HepG2 (cell line): ENCODE measurements around the gene PEPD. TPM values are rescaled to one million over a fixed set of nuclear protein-coding genes. Genes with fewer than 3 reads are reported as not detected.

Experiments used
- ATAC-seq: fragments of 200-7000 bp; cut with Tn5 transposase; 3 replicates; pipeline ENCODE4 v1.9.1; 2020; ENCODE audit warnings: mild to moderate bottlenecking, moderate library complexity
- BruUV-seq: library from RNA; stranded (reverse); fragments of 400-500 nt; replicated peaks from 2 replicates; lab custom pipeline; 2021; lab: Mats Ljungman, UMichigan
- CTCF ChIA-PET: fragments of 300-600 bp; formaldehyde crosslinking; extraction: SDS; loops from one replicate; lab custom pipeline; 2021; ENCODE audit warnings: low total read pairs, inconsistent platforms, low intra/inter-chr PET ratio; lab: Yijun Ruan, JAX
- POLR2A ChIA-PET: fragments of 350-600 bp; sonication (Branson Sonifier 250); formaldehyde crosslinking; loops from one replicate; lab custom pipeline; 2020; ENCODE audit warnings: antibody characterized with exemption, inconsistent platforms; lab: Yijun Ruan, JAX
- DNase-seq: peaks from one replicate; pipeline ENCODE4 v3.0.0-alpha.2; 2015; ENCODE audit warnings: low spot score
- FAIRE-seq: peaks from 3 replicates; lab custom pipeline; 2011; peaks lifted over from hg19 to GRCh38; lab: Jason Lieb, UNC
- H2AFZ ChIP-seq: one replicate; pipeline ENCODE4 v1.6.1; 2011; ENCODE audit warnings: low read length, inconsistent platforms
- H3K27ac ChIP-seq: fragments of 300-600 bp; 3 replicates; pipeline ENCODE4 v1.8.0; 2011; ENCODE audit warnings: mixed run types, mild to moderate bottlenecking, mixed read lengths, low read length, inconsistent platforms; ENCODE audit not compliant: insufficient read depth; ENCODE audit errors: extremely low read length
- H3K27me3 ChIP-seq, 2 experiments: fragments of 200-600 bp in 1 of 2; 2 replicates in 1 of 2; 3 replicates in 1 of 2; pipeline versions ENCODE4 v1.6.0 to v1.8.0; 2011; ENCODE audit warnings: low read length in 2 of 2, mild to moderate bottlenecking in 2 of 2, moderate library complexity in 2 of 2, inconsistent platforms in 1 of 2; ENCODE audit not compliant: insufficient read depth in 2 of 2, control insufficient read depth in 1 of 2
- H3K36me3 ChIP-seq, 2 experiments: fragments of 200-600 bp in 1 of 2; replicated peaks in 1 of 2; 2 replicates in 1 of 2; 3 replicates in 1 of 2; pipeline versions ENCODE4 v1.5.1 to v1.8.0; 2011; ENCODE audit warnings: low read length in 2 of 2, inconsistent platforms in 1 of 2; ENCODE audit not compliant: insufficient read depth in 2 of 2, control insufficient read depth in 1 of 2
- H3K4me1 ChIP-seq: 2 replicates; pipeline ENCODE4 v1.5.1; 2012; ENCODE audit warnings: low read length, inconsistent platforms; ENCODE audit not compliant: insufficient read depth
- H3K4me2 ChIP-seq: 2 replicates; pipeline ENCODE4 v1.6.0; 2011; ENCODE audit warnings: low read depth, low read length, inconsistent platforms
- H3K4me3 ChIP-seq, 3 experiments: fragments of 200-600 bp in 1 of 3; sonication (generic), shearing (Covaris generic) in 1 of 3; replicated peaks in 1 of 3; 2 replicates each; pipeline ENCODE4 v1.5.1; 2011 to 2016; ENCODE audit warnings: low read length in 3 of 3, inconsistent platforms in 2 of 3, low read depth in 2 of 3, mild to moderate bottlenecking in 2 of 3, control low read depth in 1 of 3, mixed read lengths in 1 of 3; ENCODE audit not compliant: insufficient read depth in 1 of 3
- H3K79me2 ChIP-seq: one replicate; pipeline ENCODE4 v1.6.1; 2011; ENCODE audit warnings: low read length, inconsistent platforms; ENCODE audit not compliant: insufficient read depth
- H3K9ac ChIP-seq: 2 replicates; pipeline ENCODE4 v1.6.0; 2011; ENCODE audit warnings: mild to moderate bottlenecking, low read depth, low read length, inconsistent platforms; ENCODE audit not compliant: insufficient read depth
- H3K9me3 ChIP-seq: 2 replicates; pipeline ENCODE4 v1.5.1; 2012; ENCODE audit warnings: mild to moderate bottlenecking, low read length
- H4K20me1 ChIP-seq: 2 replicates; pipeline ENCODE4 v1.6.0; 2011; ENCODE audit warnings: inconsistent platforms, mild to moderate bottlenecking, low read length, moderate library complexity; ENCODE audit not compliant: insufficient read depth
- CEBPB ChIP-seq: IDR thresholded peaks from 2 replicates; pipeline ENCODE4 v1.6.1; 2011; ENCODE audit warnings: low read depth, low read length, improper control_type of control experiment, borderline replicate concordance
- CREB1 ChIP-seq, 2 experiments: fragments of 450-650 bp in 1 of 2; IDR thresholded peaks; 2 replicates each; pipeline ENCODE4 v1.6.1; 2016 to 2017; ENCODE audit warnings: control low read depth in 1 of 2, mild to moderate bottlenecking in 1 of 2, missing compliant biosample characterization in 1 of 2, missing genetic modification characterization in 1 of 2
- JUN ChIP-seq: sonication (generic); formaldehyde crosslinking; IDR thresholded peaks from 2 replicates; pipeline ENCODE4 v1.4.0; 2020; ENCODE audit warnings: mild to moderate bottlenecking, missing genetic modification reagents
- KDM4B ChIP-seq: sonication (generic); formaldehyde crosslinking; IDR thresholded peaks from 2 replicates; pipeline ENCODE4 v1.4.0; 2020; ENCODE audit warnings: missing genetic modification reagents
- RELA ChIP-seq: sonication (generic); formaldehyde crosslinking; IDR thresholded peaks from 2 replicates; pipeline ENCODE4 v1.4.0; 2020; ENCODE audit warnings: missing genetic modification reagents
- SATB2 ChIP-seq: sonication (generic); formaldehyde crosslinking; IDR thresholded peaks from 2 replicates; pipeline ENCODE4 v1.5.0; 2020; ENCODE audit warnings: missing genetic modification reagents
- ZC3H4 ChIP-seq: sonication (generic); formaldehyde crosslinking; IDR thresholded peaks from 2 replicates; pipeline ENCODE4 v1.4.0; 2020; ENCODE audit warnings: missing genetic modification reagents, borderline replicate concordance
- ZNF263 ChIP-seq: sonication (generic); formaldehyde crosslinking; IDR thresholded peaks from 2 replicates; pipeline ENCODE4 v1.4.0; 2020; ENCODE audit warnings: missing genetic modification reagents
- ZNF484 ChIP-seq: sonication (generic); formaldehyde crosslinking; IDR thresholded peaks from 2 replicates; pipeline ENCODE4 v1.5.1; 2020; ENCODE audit warnings: mild to moderate bottlenecking, low read depth, missing genetic modification reagents, borderline replicate concordance
- ZNF501 ChIP-seq: sonication (generic); formaldehyde crosslinking; IDR thresholded peaks from 2 replicates; pipeline ENCODE4 v1.5.1; 2020; ENCODE audit warnings: mild to moderate bottlenecking, moderate library complexity, missing genetic modification reagents
- ZNF670 ChIP-seq: sonication (generic); formaldehyde crosslinking; IDR thresholded peaks from 2 replicates; pipeline ENCODE4 v1.8.0; 2022; ENCODE audit warnings: mild to moderate bottlenecking, missing genetic modification reagents, borderline replicate concordance
- WGBS: methylation state at CpG from one replicate; pipeline ENCODE4 v1.1.6; 2017; ENCODE audit warnings: low lambda C conversion rate; 5-methylcytosine and 5-hydroxymethylcytosine counted together
- in situ Hi-C: cut with HindIII; loops from 2 replicates; pipeline ENCODE4 v1.10.0; 2017; ENCODE audit warnings: low pct_unique_long_range_greater_than_20kb; ENCODE audit not compliant: extremely low pct_ligation_motif_present
- intact Hi-C: fragments of 100-400 bp; cut with micrococcal nuclease; formaldehyde crosslinking; loops from one replicate; pipeline ENCODE4 v1.10.0; 2022; ENCODE audit not compliant: unreplicated experiment
- polyA plus RNA-seq, 8 experiments: library from polyadenylated mRNA; depleted of rRNA in 3 of 8; stranded (reverse) in 7 of 8; unstranded in 1 of 8; fragments of >200 nt; fragmentation: Illumina TruSeq in 4 of 8; extraction: Trizol in 4 of 8; gene quantifications; 2 replicates each; pipeline versions ENCODE4 v1.2.1 to v1.2.3, GENCODE V29; 2011 to 2016; ENCODE audit warnings: low read depth in 4 of 8, missing spikeins in 1 of 8, mixed read lengths in 1 of 8; ENCODE audit not compliant: insufficient read depth in 1 of 8
- total RNA-seq, 5 experiments: library from RNA; depleted of rRNA; stranded (reverse); fragments of >200 nt; fragmentation: Illumina TruSeq; extraction: Trizol; gene quantifications; 2 replicates each; pipeline ENCODE4 v1.2.3, GENCODE V29; 2016; ENCODE audit warnings: low read depth in 1 of 5
- TF ChIP-seq, protein P1 (sequence below): IDR thresholded peaks from 2 replicates; pipeline ENCODE4 v1.6.1; 2016
- TF ChIP-seq, protein P2 (sequence below): sonication (generic); formaldehyde crosslinking; IDR thresholded peaks from 2 replicates; pipeline ENCODE4 v1.5.1; 2020; ENCODE audit warnings: missing genetic modification reagents, mild to moderate bottlenecking, borderline replicate concordance
- TF ChIP-seq, protein P3 (sequence below): sonication (generic); formaldehyde crosslinking; IDR thresholded peaks from 2 replicates; pipeline ENCODE4 v1.4.0; 2020; ENCODE audit warnings: mild to moderate bottlenecking, missing genetic modification reagents
- TF ChIP-seq, protein P4 (sequence below): sonication (generic); formaldehyde crosslinking; IDR thresholded peaks from 2 replicates; pipeline ENCODE4 v1.4.0; 2020; ENCODE audit warnings: missing genetic modification reagents

PEPD gene
- total and polyA plus RNA-seq, 2 of the 13 experiments (the other 11 are each of a cell fraction or from before 2014, with no cell fraction given) = 60.7 to 75.1 TPM

DNA sequence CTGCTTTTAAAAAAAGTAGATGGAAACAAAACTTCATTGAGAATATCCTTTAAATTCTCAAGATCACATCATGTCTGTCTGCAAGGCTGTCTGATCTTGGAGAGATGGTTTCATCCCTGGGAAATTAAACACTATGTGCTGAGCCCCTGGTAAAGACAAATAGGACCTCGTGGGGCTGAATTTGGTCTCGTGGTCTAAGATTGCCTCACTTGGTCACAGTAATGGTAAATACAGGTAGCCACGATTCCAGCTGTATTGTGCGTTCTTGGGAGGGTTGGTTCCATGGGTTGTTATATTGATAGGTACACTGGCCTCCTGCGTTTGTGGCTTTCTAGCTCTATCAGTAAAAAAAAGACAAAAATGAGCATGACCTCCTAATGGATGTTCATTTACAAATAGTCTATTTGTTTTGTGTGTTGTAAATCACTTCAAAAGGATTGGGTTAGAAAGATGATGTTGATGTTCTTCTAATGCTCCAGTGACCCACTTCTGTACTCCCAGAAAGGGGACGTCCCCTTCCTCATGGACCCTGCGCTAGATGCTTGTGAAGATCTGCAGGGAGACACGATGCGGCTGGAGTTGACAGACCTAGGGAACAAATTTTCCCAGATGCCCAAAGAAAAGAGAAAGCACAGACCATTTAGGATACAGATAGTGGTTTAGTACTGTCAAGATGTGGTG lies 146.3 kb downstream of the PEPD start:
- no peak for ATAC-seq
- Histone ChIP-seq H3K27ac (peak overlapping the region; percentile 96), H3K9ac (peak overlapping the region; percentile 99), H3K4me3 (peak overlapping the region; percentile 58 to 90 (median 89)), H3K9me3 (no peaks in the 10 kb centered on the region), H3K36me3 (peaks cover 0 to 18% of the 10 kb centered on the region in 2 experiments; a peak in 3 of 5 replicates), H3K4me1 (peaks cover 55% of the 10 kb centered on the region), H2AFZ (no peak overlapping the region), H3K79me2 (peaks cover 67% of the 10 kb centered on the region), H3K4me2 (peak overlapping the region; percentile 92), H4K20me1 (peaks cover 44% of the 10 kb centered on the region), H3K27me3 (peaks cover 0 to 3% of the 10 kb centered on the region in 2 experiments; a peak in 2 of 5 replicates)
- ChIA-PET CTCF (interaction anchor here (1.0 kb wide), 1 partner anchor 140 kb away, joined by 4 read pairs; no protein-coding TSS in a partner anchor), POLR2A (interaction anchor here (1.2 to 4.5 kb wide), 13 partner anchors 15 to 126 kb away, joined by 3 to 50 read pairs (median 12); partner anchors contain the start of gene CEBPA)
- FAIRE-seq = peak; percentile 23
- no TSS peak for BruUV-seq
- DNase-seq = no peak
- in situ Hi-C loops (no loop called here), intact Hi-C loops (loop anchor here (2.0 kb wide), 1 partner anchor 72 kb away; the partner anchor contains the start of gene CEBPA)
- WGBS = 8% methylated on average over 9 of the region's 9 CpGs
- TF ChIP-seq JUN = no peak
- TF ChIP-seq, protein P1, sequence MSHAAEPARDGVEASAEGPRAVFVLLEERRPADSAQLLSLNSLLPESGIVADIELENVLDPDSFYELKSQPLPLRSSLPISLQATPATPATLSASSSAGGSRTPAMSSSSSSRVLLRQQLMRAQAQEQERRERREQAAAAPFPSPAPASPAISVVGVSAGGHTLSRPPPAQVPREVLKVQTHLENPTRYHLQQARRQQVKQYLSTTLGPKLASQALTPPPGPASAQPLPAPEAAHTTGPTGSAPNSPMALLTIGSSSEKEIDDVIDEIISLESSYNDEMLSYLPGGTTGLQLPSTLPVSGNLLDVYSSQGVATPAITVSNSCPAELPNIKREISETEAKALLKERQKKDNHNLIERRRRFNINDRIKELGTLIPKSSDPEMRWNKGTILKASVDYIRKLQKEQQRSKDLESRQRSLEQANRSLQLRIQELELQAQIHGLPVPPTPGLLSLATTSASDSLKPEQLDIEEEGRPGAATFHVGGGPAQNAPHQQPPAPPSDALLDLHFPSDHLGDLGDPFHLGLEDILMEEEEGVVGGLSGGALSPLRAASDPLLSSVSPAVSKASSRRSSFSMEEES (CRISPR knock-in tag) = peak; percentile 49; the same call in 1 of the 2 replicates
- TF ChIP-seq ZNF670 = no peak
- TF ChIP-seq ZNF263 (CRISPR knock-in tag) = no peak
- TF ChIP-seq, protein P2, sequence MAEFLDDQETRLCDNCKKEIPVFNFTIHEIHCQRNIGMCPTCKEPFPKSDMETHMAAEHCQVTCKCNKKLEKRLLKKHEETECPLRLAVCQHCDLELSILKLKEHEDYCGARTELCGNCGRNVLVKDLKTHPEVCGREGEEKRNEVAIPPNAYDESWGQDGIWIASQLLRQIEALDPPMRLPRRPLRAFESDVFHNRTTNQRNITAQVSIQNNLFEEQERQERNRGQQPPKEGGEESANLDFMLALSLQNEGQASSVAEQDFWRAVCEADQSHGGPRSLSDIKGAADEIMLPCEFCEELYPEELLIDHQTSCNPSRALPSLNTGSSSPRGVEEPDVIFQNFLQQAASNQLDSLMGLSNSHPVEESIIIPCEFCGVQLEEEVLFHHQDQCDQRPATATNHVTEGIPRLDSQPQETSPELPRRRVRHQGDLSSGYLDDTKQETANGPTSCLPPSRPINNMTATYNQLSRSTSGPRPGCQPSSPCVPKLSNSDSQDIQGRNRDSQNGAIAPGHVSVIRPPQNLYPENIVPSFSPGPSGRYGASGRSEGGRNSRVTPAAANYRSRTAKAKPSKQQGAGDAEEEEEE (CRISPR knock-in tag) = no peak
- no peak for TF ChIP-seq KDM4B
- no peak for TF ChIP-seq ZC3H4 (CRISPR knock-in tag)
- 0 out of 2 replicates have a peak, but pooled peaks have one; percentile 1 for TF ChIP-seq CEBPB
- no peak for TF ChIP-seq SATB2 (CRISPR knock-in tag)
- no peak for TF ChIP-seq ZNF501 (CRISPR knock-in tag)
- TF ChIP-seq RELA = no peak
- TF ChIP-seq ZNF484 (CRISPR knock-in tag) = no peak
- TF ChIP-seq, protein P3, sequence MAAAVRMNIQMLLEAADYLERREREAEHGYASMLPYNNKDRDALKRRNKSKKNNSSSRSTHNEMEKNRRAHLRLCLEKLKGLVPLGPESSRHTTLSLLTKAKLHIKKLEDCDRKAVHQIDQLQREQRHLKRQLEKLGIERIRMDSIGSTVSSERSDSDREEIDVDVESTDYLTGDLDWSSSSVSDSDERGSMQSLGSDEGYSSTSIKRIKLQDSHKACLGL (CRISPR knock-in tag) = no peak
- TF ChIP-seq CREB1 (IDR thresholded peaks at IDR 0.05) = no peak
- TF ChIP-seq CREB1 (CRISPR knock-in tag; IDR thresholded peaks at IDR 0.05) = 0 out of 2 replicates have a peak, but pooled peaks have one; percentile 21
- TF ChIP-seq, protein P4, sequence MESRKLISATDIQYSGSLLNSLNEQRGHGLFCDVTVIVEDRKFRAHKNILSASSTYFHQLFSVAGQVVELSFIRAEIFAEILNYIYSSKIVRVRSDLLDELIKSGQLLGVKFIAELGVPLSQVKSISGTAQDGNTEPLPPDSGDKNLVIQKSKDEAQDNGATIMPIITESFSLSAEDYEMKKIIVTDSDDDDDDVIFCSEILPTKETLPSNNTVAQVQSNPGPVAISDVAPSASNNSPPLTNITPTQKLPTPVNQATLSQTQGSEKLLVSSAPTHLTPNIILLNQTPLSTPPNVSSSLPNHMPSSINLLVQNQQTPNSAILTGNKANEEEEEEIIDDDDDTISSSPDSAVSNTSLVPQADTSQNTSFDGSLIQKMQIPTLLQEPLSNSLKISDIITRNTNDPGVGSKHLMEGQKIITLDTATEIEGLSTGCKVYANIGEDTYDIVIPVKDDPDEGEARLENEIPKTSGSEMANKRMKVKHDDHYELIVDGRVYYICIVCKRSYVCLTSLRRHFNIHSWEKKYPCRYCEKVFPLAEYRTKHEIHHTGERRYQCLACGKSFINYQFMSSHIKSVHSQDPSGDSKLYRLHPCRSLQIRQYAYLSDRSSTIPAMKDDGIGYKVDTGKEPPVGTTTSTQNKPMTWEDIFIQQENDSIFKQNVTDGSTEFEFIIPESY = no peak
